Lower lobe of right lung (tissue), 2 donors: Measurements from ENCODE around the gene MTCL1. TPM values are rescaled to one million over a fixed set of nuclear protein-coding genes. Genes with fewer than 3 reads are reported as not detected.

Experiments used
- ATAC-seq, 2 donors: fragments of 200-7000 bp; cut with Tn5 transposase; one replicate each; pipeline ENCODE4 v1.9.1; 2020 to 2022; ENCODE audit warnings: mild to moderate bottlenecking in 2 of 2, moderate library complexity in 2 of 2
- DNase-seq: peaks from one replicate; pipeline ENCODE4 v3.0.0-alpha.2; 2020
- H3K27ac ChIP-seq: fragments of 200-600 bp; one replicate; pipeline ENCODE4 v1.8.0; 2022
- H3K27me3 ChIP-seq: fragments of 200-600 bp; one replicate; pipeline ENCODE4 v1.8.0; 2022; ENCODE audit warnings: low read depth
- H3K36me3 ChIP-seq: fragments of 200-600 bp; one replicate; pipeline ENCODE4 v1.8.0; 2022; ENCODE audit warnings: mild to moderate bottlenecking
- H3K4me1 ChIP-seq: fragments of 200-600 bp; one replicate; pipeline ENCODE4 v1.8.0; 2022
- H3K4me3 ChIP-seq: fragments of 200-600 bp; one replicate; pipeline ENCODE4 v1.8.0; 2022; ENCODE audit warnings: mild to moderate bottlenecking
- H3K9me3 ChIP-seq: fragments of 200-600 bp; one replicate; pipeline ENCODE4 v1.8.0; 2022
- CTCF ChIP-seq: fragments of 200-600 bp; IDR thresholded peaks from one replicate; pipeline ENCODE4 v1.8.0; 2022; ENCODE audit warnings: antibody characterized with exemption, mild to moderate bottlenecking
- intact Hi-C: fragments of 100-400 bp; cut with DNase I; formaldehyde crosslinking; loops from one replicate; pipeline ENCODE4 v1.11.0; 2022
- total RNA-seq: library from RNA; stranded (reverse); fragmentation: NEBNext Ultra II Directional; extraction: Animal tissue kit (Norgen Biotek cat#: 25700); gene quantifications from one replicate; pipeline ENCODE4 v1.2.1, GENCODE V29; 2021
- donor health status: DM: no; HTN: yes; CAD: no; lungs with severe emphysema.

The MTCL1 gene
- total RNA-seq, 1 donor from 2014 or later: 7.9 TPM

GRCh38 chr18:8849696-8850095 lies 144.3 kb downstream of the MTCL1 start:
- Histone ChIP-seq H3K27ac (no peak overlapping the region), H3K4me3 (no peak overlapping the region), H3K36me3 (no peaks in the 10 kb centered on the region), H3K4me1 (peaks cover 3% of the 10 kb centered on the region), H3K27me3 (no peaks in the 10 kb centered on the region), H3K9me3 (no peaks in the 10 kb centered on the region)
- intact Hi-C loops: no loop called here
- DNase-seq: no peak
- no peak for ATAC-seq
- TF ChIP-seq CTCF: no peak

DNA sequence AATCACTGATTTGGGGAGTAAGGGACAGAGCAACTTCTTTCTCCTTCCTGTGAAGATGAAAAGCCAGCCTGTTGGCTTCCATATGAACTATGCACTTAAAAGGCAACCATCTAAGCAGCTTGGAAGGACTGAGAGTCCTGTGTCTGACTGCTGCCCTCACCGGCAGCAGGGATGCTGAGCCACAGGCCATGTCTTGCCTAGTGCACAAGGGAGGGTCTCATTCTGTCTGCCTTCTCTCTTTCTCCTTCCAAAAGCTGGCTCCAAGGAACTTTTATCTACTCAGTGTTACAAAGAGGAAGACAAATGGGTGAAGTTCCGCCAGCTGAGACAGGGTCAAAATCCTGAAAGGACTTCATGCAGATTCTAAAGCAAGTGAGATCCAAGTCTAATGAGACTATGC lies 146.3 kb downstream of the MTCL1 start:
- DNase-seq (no peak), ATAC-seq (no peak)
- intact Hi-C loops: no loop called here
- no peak for TF ChIP-seq CTCF
- H3K9me3 ChIP-seq: no peaks in the 10 kb centered on the region
- H3K4me3 ChIP-seq: no peak overlapping the region
- no peaks in the 10 kb centered on the region for H3K27me3 ChIP-seq
- peaks cover 3% of the 10 kb centered on the region for H3K4me1 ChIP-seq
- H3K27ac ChIP-seq: no peak overlapping the region
- no peaks in the 10 kb centered on the region for H3K36me3 ChIP-seq

- H3K4me1 ChIP-seq: no peaks in the 10 kb centered on the region
- TF ChIP-seq CTCF: no peak
- DNase-seq (no peak), ATAC-seq (no peak)
- no peaks in the 10 kb centered on the region for H3K36me3 ChIP-seq
- intact Hi-C loops: no loop called here
- H3K27ac ChIP-seq: no peak overlapping the region
- no peak overlapping the region for H3K4me3 ChIP-seq
- no peaks in the 10 kb centered on the region for H3K9me3 ChIP-seq
- H3K27me3 ChIP-seq: no peaks in the 10 kb centered on the region
Measured at GRCh38 chr18:8854550-8854949, 149.2 kb downstream of the MTCL1 start.

GRCh38 chr18:8854962-8855361 lies 149.6 kb downstream of the MTCL1 start:
- H3K4me3 ChIP-seq: no peak overlapping the region
- ATAC-seq (no peak), DNase-seq (no peak)
- H3K9me3 ChIP-seq: no peaks in the 10 kb centered on the region
- no peaks in the 10 kb centered on the region for H3K36me3 ChIP-seq
- no peak overlapping the region for H3K27ac ChIP-seq
- H3K27me3 ChIP-seq: no peaks in the 10 kb centered on the region
- no peaks in the 10 kb centered on the region for H3K4me1 ChIP-seq
- no peak for TF ChIP-seq CTCF
- intact Hi-C loops: no loop called here

DNA sequence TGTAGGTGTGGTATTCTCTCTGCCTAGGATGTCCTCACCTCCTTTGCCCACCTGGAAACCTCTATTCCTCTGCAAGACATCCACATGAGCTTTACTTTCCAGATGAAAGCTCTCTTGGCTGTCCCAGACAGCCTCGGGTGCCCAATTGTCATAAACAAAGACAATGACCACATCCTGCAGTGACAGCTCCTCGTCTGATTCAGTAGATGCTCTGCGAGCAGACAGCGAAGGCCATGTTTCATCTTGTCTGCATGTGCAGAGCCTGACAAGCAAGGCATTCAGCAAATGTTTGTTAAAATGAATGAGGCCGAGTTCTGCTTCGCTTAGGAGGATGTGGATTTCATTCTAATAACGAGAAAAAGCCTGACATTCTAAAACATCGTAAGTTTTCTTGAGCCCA lies 150.9 kb downstream of the MTCL1 start:
- Histone ChIP-seq H3K36me3 (no peaks in the 10 kb centered on the region), H3K4me3 (no peak overlapping the region), H3K9me3 (no peaks in the 10 kb centered on the region), H3K27ac (no peak overlapping the region), H3K27me3 (no peaks in the 10 kb centered on the region), H3K4me1 (no peaks in the 10 kb centered on the region)
- intact Hi-C loops: no loop called here
- TF ChIP-seq CTCF: no peak
- ATAC-seq (no peak), DNase-seq (no peak)

- DNase-seq: no peak
- no peak overlapping the region for H3K27ac ChIP-seq
Measured at GRCh38 chr18:8856769-8857393, 151.5 kb downstream of the MTCL1 start.

More at GRCh38 chr18:8856769-8857393, 151.5 kb downstream of the MTCL1 start:
- ATAC-seq: peak in 1 of 2 donors; percentile 34
- TF ChIP-seq CTCF: no peak
- no peaks in the 10 kb centered on the region for H3K36me3 ChIP-seq
- no peaks in the 10 kb centered on the region for H3K27me3 ChIP-seq
- H3K9me3 ChIP-seq: no peaks in the 10 kb centered on the region
- no peaks in the 10 kb centered on the region for H3K4me1 ChIP-seq
- intact Hi-C loops: no loop called here
- H3K4me3 ChIP-seq: no peak overlapping the region
